MM.1S (cell line): ENCODE results near the gene GSG1.

Source experiments
- EZH2 ChIP-seq: fragments of 300-600 bp; sonication (generic); optimal IDR thresholded peaks from 2 replicates; pipeline ENCODE3; 2017; ENCODE audit warnings: low read depth, mild to moderate bottlenecking, antibody characterized with exemption, low read length, mixed read lengths
- TF ChIP-seq, protein P1 (sequence below): fragments of 300-600 bp; sonication (generic); IDR thresholded peaks from 2 replicates; pipeline ENCODE4 v1.5.1; 2016; ENCODE audit warnings: antibody characterized with exemption, low read length, mixed read lengths

DNA sequence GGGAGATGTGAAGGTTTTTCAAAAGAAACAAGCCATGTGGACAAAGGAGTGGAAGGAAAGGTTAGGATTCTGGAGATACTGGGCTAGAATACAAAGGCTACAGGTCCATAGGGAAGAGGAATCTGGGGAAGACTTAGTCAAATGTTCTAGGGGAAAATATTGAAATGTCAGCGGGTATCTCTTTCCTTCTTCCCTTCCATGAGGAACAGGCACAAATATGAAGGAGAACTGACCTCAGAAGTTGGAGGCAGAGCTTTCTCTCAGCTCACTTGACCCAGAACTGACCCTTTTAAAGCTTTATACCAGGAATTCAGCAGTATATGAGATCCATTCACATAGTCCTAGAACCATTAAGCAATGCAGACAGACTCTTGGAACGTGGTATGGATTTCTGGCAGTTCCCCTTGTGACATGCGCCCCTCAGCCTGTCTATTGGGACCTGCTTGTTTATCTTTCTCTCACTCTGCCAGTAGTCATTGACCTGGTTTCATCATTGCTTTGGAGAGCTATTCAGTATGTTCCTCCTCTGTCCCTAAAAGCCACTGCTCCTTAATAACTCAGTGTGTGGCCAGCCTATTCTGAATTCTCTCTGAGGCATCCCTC is 43.0 kb upstream of the GSG1 start:
- TF ChIP-seq, protein P1, sequence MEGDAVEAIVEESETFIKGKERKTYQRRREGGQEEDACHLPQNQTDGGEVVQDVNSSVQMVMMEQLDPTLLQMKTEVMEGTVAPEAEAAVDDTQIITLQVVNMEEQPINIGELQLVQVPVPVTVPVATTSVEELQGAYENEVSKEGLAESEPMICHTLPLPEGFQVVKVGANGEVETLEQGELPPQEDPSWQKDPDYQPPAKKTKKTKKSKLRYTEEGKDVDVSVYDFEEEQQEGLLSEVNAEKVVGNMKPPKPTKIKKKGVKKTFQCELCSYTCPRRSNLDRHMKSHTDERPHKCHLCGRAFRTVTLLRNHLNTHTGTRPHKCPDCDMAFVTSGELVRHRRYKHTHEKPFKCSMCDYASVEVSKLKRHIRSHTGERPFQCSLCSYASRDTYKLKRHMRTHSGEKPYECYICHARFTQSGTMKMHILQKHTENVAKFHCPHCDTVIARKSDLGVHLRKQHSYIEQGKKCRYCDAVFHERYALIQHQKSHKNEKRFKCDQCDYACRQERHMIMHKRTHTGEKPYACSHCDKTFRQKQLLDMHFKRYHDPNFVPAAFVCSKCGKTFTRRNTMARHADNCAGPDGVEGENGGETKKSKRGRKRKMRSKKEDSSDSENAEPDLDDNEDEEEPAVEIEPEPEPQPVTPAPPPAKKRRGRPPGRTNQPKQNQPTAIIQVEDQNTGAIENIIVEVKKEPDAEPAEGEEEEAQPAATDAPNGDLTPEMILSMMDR: no peak
- TF ChIP-seq EZH2: no peak
